NCI-H2029 treated with DMSO at 0.1 percent for 48 hours (cell line): Measurements from ENCODE around the gene AURKAIP1.
A peak's percentile ranks its signal among the peaks of the same experiment; 100 is the strongest.
"Not testable (repeated sequence)": the region's sequence is repeated elsewhere in the genome, so short reads cannot be mapped to it uniquely, and the experiment has no call there.

ENCODE experiments used
- DNase-seq: peaks from one replicate; lab custom pipeline; 2025; lab: John Stamatoyannopoulos, UW

AURKAIP1 gene

DNA sequence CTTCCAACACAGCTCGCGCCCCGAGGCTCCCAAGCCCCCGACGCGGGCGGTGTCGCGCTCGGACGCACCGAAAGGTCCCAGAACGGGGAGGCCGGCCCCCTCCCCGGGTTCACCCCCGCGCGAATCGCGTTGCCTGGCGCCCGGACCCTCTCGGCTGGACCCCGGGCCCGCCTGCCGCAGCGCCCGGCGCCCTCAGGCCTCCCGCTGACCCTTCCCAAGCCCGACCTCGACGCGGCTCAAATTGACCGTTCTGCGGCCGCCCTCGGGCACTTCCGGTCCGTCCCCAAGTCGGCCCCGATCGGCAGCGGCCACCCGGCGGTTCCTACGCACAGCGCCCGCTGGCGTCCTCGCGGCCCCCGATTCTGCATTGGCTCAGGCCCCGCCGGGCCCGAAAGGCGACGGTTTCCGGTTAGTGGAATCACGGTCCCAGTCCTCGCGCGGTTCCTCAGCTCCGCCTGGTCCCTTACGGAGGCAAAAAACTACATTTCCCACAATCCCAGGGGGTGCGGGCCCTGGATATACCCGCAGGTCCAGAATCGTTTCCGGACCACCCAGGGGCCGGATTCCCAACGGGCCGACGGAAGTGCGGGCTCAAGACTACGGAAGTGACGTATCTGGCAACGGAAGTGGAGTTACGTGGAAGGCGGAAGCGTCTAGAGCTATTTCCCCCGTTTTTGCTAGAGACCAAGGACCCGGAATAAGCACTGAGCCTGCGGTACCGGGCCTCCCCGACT is at the start of gene AURKAIP1:
Gene AURKAIP1, minus strand, starts transcription at position 279 of the 734 bp plus-strand sequence. CDS start 451 bp downstream, outside the sequence.
- DNase-seq: peak; percentile 96

DNA sequence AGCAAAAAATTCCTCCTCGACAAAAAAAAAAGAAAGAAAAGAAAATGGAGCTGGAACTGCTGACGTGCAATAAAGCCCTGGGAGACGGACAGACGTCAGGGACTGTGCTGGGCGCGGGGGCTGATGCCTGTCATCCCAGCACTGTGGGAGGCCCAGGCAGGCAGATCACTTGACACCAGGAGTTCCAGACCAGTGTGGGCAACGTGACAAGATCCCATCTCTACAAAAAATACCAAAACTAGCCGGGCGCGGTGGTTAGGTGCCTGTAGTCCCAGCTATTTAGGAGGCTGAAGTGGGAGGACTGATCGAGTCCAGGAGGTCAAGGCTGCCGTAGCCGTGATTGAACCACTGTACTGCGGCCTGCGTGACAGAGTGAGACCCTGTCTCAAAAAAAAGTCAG is 49.7 kb upstream of the AURKAIP1 start:
- no peak for DNase-seq

DNA sequence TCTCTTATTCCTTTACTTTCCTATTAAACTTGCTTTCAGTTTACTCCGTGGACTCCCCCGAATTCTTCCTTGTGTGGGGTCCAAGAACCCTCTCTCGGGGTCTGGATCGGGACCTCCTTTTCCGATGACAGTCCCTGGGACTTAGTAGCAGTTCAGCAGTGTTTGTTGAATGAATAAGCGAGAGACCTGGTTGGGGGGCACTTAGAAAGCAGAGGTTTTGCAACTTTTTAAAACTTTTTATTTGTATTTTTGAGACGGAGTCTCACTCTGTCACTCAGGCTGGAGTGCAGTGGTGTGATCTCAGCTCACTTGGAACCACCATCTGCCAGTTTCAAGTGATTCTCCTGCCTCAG is 48.2 kb upstream of the AURKAIP1 start:
- DNase-seq: no peak

DNA sequence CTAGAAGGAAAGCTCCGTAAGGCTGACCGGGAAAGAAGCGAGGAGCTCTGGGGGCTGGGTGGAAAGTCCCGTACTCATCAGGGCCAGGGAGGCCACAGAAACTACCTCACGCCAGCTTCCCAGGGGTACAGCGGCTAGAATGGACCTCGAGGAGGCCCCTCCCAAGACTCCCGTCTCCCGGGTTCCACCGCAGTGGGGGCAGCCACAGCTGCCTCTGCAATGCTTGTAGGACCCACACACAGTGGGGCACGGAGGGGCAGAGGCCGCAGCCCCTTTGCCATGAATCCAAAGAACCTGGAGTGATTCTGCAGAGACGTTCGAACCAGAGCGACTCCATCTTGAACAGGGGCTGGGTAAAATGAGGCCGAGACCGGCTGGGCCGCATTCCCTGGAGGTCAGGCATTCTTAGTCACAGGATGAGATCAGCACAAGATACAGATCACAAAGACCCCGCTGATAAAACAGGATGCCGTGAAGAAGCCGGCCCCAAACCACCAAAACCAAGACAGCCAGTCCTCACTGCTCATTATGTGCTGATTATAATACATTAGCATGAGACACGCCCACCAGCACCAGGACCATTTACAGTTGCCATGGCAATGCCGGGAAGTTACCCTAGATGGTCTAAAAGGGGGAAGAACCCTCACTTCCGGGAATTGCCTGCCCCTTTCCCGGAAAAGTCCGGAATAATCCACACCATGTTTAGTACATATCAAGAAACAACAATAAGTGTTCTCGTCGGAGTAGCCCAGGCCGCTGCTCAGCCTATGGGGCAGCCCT is 47.6 kb upstream of the AURKAIP1 start:
- DNase-seq: no peak

DNA sequence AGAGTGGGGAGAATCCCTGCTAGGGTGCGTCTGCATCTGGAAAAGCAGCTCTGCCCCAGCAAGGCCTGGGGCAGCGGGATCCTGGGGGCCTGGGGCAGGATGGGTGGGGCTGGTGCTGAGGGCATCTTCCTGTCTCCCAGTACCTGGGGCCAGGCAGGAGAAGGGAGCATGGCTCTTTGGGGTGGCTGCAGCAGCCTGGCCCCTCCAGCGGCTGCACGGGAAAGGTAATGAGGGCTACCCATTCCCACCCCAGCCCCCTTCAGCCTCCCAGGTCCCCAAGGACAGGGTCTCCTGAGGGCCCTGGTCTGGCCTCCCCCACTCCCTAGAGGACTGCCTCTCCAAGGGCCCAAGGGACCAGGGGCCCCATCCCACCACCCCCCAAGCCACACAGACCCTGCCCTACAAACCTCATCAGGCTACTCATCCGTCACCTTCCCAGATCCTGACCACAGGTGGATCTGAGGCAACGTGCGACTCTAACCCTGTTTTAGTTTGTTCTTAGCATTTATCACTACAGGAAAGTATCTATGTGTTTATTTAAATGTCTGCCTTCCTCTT is 47.0 kb upstream of the AURKAIP1 start:
- no peak for DNase-seq

DNA sequence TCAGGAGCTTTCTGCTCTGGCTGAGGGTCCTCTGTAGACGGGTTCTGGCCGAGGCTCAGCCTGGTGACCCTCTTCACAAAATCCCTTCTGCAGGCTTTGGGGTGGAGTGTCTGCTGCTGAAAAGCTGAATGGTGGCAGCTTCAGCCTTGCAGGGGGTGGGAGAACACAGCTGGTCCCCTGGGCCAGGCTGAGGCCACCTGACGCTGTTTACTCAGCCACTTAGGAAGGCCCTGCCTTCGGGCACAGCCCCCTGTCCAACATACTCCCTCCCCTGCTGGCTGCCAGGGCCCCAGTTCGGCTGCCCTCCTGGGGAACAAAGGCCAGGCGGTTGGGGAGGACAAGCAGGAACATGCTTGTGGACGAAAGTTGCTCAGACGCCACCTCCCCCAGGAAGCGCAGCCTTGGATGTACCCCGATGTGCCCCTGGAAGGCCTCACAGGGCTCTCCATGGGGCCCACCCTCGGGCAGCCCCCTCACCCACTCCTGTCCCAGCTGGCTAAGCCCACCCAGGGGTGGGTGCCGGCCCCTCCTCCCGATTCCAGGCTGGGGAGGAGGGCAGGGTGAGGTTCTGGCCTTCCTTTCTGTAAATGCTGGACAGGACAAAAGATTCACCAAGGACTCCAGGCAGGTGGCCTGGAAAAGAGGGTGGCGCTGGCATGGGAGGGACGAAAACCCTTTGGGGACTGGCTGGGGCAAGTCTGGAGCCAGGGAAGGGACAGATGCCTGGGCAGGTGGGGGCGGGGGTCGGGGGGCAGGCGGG is 46.3 kb upstream of the AURKAIP1 start, which contains the start of gene ANKRD65:
Gene ANKRD65, minus strand, starts transcription at position 130 of the 760 bp plus-strand sequence. CDS start 271 bp downstream, outside the sequence.
- no peak for DNase-seq

DNA sequence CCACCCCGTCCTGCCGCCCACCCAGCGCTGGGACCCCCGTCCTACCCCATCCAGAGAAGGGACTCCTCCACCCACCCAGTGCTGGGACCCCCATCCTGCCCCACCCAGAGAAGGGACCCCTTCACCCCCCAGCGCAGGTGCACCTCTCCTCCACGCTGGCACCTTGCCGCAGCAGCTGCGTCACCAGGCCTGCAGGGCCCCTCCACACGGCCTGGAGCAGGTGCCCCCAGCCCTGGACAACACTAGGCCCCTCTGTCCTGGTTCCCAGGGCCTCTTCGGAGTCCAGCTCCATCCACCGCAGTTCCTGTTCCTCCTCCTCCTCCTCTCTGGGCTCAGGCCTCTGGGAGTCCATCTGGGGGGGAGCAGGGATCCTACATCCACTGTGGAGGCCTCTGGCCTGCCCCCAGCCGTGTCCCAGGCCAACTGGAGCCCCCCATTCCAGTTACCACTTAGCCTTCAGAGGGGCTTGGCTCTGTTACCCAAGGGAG is 45.7 kb upstream of the AURKAIP1 start:
- DNase-seq: no peak

DNA sequence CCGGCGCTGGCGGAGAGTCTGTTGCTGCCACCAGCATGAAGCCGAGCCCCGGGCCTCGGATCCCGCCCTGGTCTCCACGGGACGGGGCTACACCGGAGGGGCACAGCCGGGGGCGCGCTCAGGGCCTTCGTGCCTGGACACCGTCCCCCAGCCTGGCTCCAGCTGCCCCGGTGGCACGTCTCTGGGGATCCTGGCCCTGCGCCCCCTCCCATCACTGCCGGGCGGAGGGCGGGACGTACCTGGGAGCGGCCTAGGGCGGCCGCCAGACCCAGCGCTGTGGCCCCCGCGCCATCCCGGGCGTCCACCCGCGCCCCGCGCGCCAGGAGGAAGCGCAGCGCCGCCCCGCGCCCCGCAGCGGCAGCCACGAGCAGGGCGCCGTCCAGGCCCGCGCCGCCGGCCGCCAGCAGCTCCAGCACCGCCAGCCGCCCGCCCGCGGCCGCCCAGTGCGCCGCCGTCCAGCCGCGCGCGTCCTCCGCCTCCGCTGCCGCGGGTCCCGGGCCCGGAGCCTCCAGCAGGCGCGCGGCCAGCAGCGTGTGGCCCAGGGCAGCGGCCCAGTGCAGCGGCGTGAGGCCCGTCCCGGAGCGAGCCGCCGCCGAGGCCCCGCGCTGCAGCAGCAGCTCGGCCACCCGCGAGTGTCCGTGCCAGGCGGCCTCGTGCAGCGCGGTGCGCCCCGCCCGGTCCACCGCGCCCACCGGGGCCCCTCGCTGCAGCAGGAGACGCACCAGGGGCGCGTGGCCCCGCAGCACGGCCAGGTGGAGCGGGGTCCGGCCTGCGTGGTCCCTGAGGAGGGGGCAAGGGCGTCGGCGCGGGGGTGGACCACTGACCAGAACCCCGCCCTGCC is 45.0 kb upstream of the AURKAIP1 start:
- DNase-seq: no peak

DNA sequence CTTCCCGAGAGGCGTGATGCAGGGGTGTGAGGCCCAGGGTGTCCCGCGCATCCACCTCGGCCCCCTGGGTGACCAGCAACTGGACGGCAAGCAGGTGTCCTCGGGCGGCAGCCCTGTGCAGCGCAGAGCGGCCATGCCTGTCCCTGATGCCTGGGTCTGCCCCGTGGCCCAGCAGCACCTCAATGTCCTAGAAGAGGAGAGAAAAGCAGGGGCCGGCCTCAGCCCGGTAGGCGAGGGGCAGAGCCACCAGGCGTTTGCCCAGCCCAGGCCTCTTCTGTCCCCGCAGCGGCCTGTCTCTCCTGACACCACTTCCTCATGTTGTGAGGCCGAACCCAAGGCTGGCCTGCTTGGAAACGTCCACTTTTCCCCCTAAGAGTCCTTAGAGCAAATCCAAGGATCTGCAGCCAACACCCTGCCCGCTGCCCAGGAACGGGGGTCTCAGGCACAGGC is 44.4 kb upstream of the AURKAIP1 start:
- DNase-seq: no peak

DNA sequence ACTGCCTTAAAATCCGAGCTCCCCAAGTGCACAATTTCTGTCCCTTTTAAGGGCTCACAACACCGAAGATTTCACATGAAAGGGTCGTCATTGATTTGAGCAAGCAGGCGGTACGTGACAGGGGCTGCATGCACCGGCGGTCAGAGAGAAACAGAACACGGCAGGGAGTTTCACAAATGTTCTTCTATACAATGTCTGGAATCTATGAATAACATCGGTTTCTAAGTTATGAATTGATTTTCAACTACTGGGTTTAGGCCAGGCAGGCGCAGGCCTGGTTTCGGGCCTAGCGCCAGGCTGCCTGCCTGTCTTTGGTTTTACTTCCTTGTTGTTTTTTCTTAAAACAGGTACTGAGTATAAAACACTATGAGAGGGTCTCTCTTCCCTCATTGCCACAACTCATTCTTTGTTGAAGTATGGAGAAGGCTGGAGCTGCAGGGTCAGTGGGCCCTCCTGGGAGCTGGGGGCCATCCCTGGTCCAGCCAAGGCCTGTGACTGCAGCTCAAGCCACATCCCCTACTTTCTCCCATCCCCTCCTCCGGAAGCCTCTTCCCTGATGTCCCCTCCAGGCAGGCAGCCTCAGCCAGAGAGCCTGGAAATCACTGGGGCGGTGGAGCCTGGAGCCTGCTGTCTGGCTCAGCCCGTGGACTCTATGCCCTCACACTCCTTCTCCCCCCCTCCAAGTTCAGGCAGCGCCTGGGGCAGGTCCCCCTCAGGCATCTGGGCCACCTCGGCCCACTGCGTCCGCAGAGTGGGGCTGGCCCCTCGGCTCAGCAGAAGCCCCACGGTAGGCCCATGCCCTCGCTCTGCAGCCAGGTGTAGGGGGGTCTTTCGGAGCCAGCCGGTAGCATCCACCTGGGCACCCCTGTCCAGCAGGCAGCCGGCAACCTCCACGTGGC is 43.7 kb upstream of the AURKAIP1 start:
- no peak for DNase-seq

DNA sequence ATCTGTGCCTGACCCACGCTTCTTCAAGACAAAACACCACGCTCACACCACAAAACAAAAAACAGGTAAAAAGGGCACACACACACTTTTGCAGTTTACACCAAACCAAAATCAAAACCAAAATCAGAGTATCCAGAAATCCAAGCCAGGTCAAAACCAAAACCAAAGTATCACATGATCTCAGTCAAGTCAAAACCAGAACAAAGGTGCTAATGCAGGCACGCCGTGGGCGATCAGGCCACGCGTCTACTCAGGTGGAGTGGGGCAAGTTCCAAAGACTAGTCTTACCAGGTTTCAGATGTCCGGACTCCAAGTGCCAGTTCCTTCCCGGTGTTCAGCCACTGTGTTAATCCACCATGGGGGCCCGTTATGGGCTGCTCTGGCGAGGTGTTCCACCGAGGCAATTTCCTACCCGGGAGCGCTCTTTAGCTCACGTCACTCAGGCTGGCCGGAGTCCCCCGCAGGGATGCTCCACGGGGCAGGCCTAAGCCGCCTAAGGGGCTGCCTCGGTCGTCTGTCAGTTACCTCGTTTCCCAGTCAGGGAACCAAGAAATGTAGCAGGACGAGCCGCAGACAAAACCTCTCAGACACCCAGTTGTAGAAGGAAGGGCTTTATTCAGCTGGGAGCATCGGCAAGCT is 42.9 kb upstream of the AURKAIP1 start:
- not testable (repeated sequence) for DNase-seq

DNA sequence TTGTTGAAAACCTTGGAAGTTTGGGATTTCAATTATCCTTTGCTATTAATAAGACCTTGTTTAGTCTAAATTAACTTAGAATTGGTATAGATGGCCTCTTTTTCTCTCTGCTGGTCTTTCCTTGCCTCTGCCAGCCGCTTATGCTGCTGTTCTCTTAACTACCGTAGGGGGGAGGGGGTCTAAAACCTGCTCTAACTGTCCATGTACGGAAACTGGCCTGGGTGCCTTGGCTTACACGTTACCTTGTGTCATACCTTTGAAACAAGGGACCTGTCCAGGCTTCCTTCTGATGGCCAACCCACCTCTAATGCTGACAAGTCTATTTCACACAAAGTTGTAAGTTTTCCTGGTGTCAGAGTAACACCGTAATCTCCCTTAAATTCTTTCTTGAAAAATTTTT is 42.4 kb upstream of the AURKAIP1 start:
- DNase-seq: not testable (repeated sequence)

DNA sequence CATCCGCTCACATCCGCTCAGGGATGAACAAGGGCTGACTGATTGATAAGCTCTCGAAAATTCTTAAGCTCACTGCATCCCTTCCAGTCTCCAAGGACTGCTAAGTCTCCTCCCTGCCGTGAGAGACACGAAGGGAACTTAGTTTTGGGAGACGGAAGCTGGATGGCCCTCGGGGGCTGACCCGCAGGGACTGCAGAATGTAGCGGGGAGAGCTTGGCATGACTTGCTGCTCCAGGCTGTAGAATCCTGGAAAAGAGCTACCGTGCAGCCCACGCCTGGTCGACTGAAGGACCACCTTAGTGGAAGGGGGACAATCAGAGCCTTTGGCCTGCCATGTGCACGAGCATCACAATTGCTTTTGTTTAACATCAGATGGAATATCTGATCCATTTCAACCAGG is 40.7 kb upstream of the AURKAIP1 start:
- no peak for DNase-seq

DNA sequence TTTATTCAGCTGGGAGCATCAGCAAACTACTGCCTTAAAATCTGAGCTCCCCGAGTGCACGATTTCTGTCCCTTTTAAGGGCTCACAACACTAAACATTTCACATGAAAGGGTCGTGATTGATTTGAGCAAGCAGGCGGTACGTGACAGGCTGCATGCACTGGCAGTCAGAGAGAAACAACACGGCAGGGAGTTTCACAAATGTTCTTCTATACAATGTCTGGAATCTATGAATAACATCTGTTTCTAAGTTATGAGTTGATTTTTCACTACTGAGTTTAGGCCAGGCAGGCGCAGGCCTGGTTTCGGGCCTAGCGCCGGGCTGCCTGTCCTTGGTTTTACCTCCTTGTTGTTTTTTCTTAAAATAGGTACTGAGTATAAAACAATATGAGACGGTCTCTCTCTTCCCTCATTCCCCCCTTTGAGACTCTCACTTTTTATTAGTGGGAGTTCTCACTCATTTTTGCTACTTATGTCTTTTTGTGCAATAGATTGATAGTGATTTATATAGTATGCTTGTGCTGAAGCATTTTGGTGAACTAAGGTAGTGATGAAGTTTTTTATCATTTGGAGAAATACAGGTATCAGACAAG is 37.4 kb upstream of the AURKAIP1 start:
- DNase-seq: not testable (repeated sequence)

DNA sequence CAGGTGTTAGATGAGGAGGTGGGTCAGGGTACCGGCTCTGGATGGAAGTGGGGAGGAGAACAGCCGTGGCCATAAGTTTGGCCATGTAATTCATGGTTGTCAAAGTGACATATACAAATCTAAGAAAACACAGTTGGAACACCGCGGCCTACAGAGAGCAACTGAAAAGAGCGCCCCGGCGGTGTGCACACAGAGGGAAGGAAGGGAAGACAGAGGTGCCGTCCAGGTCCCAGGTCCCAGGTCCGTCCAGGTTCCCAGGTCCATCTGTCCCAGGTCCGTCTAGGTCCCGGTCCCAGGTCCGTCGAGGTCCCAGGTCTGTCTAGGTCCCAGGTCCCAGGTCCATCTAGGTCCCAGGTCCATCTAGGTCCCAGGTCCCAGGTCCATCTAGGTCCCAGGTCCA is 36.6 kb upstream of the AURKAIP1 start:
- DNase-seq: no peak

DNA sequence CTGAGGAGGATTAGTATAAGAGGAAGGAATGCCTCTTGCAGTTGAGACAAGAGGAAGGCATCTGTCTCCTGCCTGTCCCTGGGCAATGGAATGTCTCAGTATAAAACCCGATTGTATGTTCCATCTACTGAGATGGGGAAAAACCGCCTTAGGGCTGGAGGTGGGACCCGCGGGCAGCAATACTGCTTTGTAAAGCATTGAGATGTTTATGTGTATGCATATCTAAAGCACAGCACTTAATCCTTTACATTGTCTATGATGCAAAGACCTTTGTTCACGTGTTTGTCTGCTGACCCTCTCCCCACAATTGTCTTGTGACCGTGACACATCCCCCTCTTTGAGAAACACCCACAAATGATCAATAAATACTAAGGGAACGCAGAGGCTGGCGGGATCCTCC is 35.2 kb upstream of the AURKAIP1 start:
- not testable (repeated sequence) for DNase-seq

DNA sequence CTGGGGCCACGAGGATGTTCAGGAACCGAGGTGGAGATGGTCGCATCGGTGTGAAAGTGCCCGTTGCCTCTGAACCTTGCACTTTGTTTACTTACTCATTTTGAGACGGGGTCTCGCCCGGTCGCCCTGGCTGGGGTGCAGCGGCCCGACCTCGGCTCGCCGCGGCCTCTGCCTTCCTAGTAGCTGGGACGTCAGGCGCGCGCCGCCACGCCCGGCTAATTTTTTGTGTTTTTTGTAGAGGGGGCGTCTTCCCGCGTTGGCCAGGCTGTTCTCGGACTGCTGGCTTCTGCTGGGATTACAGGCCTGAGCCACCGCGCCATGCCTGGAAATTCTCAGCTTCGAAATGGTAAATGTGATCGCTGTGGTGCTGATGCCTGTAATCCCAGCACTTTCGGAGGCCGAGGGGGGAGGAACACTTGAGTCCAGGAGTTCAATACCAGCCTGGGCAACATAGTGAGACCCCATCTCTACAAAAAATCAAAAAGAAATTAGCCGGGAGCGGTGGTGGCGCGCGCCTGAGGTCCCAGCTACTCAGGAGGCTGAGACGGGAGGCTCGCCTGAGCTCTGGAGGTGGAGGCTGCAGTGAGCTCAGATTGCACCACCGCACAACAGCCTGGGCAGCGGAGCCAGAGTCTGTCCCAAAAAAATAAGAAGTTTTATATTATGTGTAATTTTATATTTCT is 32.8 kb upstream of the AURKAIP1 start:
- no peak for DNase-seq

DNA sequence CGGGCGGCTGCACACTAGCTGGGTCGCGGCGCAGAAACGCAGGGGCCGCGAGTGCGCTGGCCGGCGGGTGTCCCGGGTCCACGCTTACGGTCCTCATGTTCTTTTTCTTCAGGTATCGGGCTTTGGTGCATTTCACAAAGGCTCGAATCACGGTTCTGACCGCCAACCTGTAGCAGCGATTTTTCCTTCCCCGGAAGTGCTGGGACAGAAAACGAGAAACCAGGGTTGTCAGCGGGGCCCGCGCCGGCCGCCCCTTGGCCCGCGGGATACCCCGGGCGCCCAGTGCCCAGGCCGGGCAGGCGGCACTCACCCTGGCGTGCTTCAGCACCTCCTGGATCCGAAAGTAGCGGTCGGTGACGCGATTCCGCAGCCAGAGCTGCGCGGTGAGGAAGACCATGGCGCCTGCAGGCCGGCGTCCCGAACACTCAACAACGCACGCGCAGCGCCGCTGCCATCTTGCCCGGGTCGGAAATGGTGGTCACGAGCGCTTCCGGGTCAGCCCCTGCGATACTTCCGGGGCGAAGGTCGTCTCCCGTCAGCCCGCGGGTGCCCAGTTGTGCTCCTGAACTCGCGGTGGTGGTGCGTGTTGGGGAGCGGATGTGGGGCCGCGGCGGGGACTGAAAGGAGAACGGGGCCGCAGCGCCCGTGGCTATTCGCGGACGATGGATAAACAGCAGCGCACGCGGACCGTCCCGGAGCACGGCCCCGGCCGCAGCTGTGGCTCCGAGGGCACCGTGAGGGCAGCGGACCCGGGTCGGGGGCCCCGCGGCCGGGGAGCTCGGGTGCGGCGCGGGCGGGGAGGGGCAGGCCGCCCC is 32.0 kb upstream of the AURKAIP1 start, which contains the start of gene MRPL20:
Gene MRPL20, minus strand, starts transcription at position 473 of the 815 bp plus-strand sequence. Its CDS starts 76 bp downstream, at position 397.
- peak; percentile 44 for DNase-seq
